ENCODE results near the gene COG5. TPM values are rescaled to one million over a fixed set of nuclear protein-coding genes. Genes with fewer than 3 reads are reported as not detected.

The COG5 gene
- total and polyA plus RNA-seq, 2 of the 8 experiments (the other 6 are each of a cell fraction or from before 2014, with no cell fraction given): 10.5 to 28.1 TPM

DNA sequence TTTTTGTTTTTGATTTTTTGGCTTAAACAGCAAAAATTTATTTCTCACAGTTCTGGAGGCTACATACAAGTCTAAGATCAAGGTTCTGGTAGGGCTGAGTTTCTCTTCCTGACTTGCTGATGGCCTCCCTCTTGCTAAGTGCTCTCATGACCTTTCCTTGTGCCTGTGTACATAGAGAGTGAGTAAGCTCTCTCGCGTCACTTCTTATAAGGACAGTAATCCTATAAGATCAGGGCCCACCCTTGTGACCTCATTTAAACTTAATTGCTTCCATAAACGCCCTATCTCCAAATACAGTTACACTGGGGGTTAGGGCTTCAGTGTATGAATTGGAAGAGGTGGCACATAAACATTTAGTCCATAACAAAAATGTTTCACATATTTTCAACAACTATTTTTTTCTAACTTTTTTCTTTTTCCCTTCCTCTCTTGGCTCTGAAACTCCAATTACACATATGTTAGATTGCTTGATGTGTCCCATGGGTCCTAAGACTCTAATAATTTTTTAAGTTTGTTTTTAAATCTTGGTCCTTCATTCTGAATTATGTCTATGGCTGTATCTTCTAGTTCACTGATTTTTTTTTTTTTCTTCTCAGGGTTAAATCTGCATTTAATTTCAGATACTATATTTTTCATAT lies 245.1 kb downstream of the COG5 start:
- H3K4me2 ChIP-seq (ENCODE audit: insufficient read depth in 1 of 2, low read depth in 2 of 2, low read length in 2 of 2): no peak overlapping the region
- H4K5ac ChIP-seq (ENCODE audit: insufficient read length, low read depth, low read length): no peak overlapping the region
- no peak overlapping the region for H2BK20ac ChIP-seq (ENCODE audit: low read length)
- POLR2A ChIA-PET (ENCODE audit: partially characterized antibody): interaction anchor here (0.6 kb wide), 1 partner anchor 20 kb away, joined by 3 read pairs; no protein-coding TSS in a partner anchor
- H3K79me2 ChIP-seq (ENCODE audit: control insufficient read depth in 1 of 2, insufficient read depth in 2 of 2, low read length in 2 of 2): no peaks in the 10 kb centered on the region
- no peak overlapping the region for H3K14ac ChIP-seq (ENCODE audit: insufficient read length)
- no peaks in the 10 kb centered on the region for H3K79me1 ChIP-seq (ENCODE audit: low read depth, low read length)
- no peak overlapping the region for H2BK12ac ChIP-seq (ENCODE audit: low read depth, low read length)
- H3K23ac ChIP-seq (ENCODE audit: insufficient read length): no peak overlapping the region
- H3K36me3 ChIP-seq (ENCODE audit: control insufficient read depth in 2 of 4, insufficient read depth in 4 of 4, low read length in 3 of 4): no peaks in the 10 kb centered on the region
- no peak overlapping the region for H2AK5ac ChIP-seq (ENCODE audit: low read depth, low read length)
- WGBS, 2 experiments (ENCODE audit: extremely low coverage in 1 of 2, insufficient coverage in 1 of 2, insufficient read length in 1 of 2, insufficient replicate concordance in 2 of 2, low coverage in 1 of 2, low lambda C conversion rate in 2 of 2, missing lambda C conversion rate in 1 of 2): 88% methylated on average over 3 of the region's 3 CpGs; no CpG with 5 or more reads in 1 of the 2 experiments
- no peak overlapping the region for H2BK120ac ChIP-seq (replicated peaks; ENCODE audit: low read depth, low read length)
- H3K9me3 ChIP-seq (ENCODE audit: insufficient read depth in 2 of 2, low read depth in 1 of 2, low read length in 1 of 2): no peaks in the 10 kb centered on the region
- no peak overlapping the region for H4K8ac ChIP-seq (ENCODE audit: extremely low read depth, insufficient read depth, low read length)
- DNase-seq (ENCODE audit: low read depth in 1 of 2, low spot score in 2 of 2): no peak
- no peaks in the 10 kb centered on the region for H3K23me2 ChIP-seq (ENCODE audit: low read depth, low read length)
- H3K4ac ChIP-seq (replicated peaks; ENCODE audit: insufficient read length, low read depth, low read length): no peak overlapping the region
- no peak overlapping the region for H3K18ac ChIP-seq (ENCODE audit: extremely low read depth, low read length)
- no peaks in the 10 kb centered on the region for H4K20me1 ChIP-seq (replicated peaks in 1 of 2; ENCODE audit: control insufficient read depth in 1 of 2, insufficient read depth in 2 of 2, low read length in 2 of 2)
- H2BK15ac ChIP-seq (ENCODE audit: low read length): no peak overlapping the region
- H3K9ac ChIP-seq (replicated peaks in 1 of 4; ENCODE audit: extremely low read depth in 1 of 4, low read depth in 3 of 4, low read length in 3 of 4): no peak overlapping the region
- H2BK5ac ChIP-seq (ENCODE audit: low read depth, low read length): no peak overlapping the region
- H3K56ac ChIP-seq (replicated peaks; ENCODE audit: insufficient read length, low read depth, low read length): no peak overlapping the region
- no peak overlapping the region for H4K91ac ChIP-seq (replicated peaks; ENCODE audit: insufficient read length, low read length)
- no peak overlapping the region for H3K4me3 ChIP-seq (ENCODE audit: extremely low read depth in 1 of 4, insufficient read depth in 2 of 4, low read depth in 3 of 4, low read length in 4 of 4)
- H2AFZ ChIP-seq (ENCODE audit: low read length): no peak overlapping the region
- H3K4me1 ChIP-seq (replicated peaks in 1 of 4; ENCODE audit: control insufficient read depth in 3 of 4, insufficient read depth in 4 of 4, low read length in 3 of 4): no peaks in the 10 kb centered on the region
- no peak for FAIRE-seq
- CTCF ChIA-PET (ENCODE audit: partially characterized antibody): no interaction called here
- H3K27ac ChIP-seq (ENCODE audit: low read depth, low read length): no peak overlapping the region
- H3K27me3 ChIP-seq (replicated peaks in 1 of 4; ENCODE audit: control insufficient read depth in 3 of 4, extremely low read depth in 1 of 4, insufficient read depth in 3 of 4, low read length in 3 of 4): no peaks in the 10 kb centered on the region
